Nephron progenitor cell (in vitro differentiated cells): ENCODE data around the gene CTNNA3.

ENCODE experiments used
- DNase-seq: peaks from one replicate; pipeline ENCODE4 v3.0.0; 2021
- H3K27ac Mint-ChIP-seq: 2 replicates; pipeline ENCODE4 v1.8.0; 2021; ENCODE audit warnings: mild to moderate bottlenecking, moderate library complexity, mixed read lengths
- H3K27me3 Mint-ChIP-seq: 2 replicates; pipeline ENCODE4 v1.8.0; 2021; ENCODE audit warnings: mild to moderate bottlenecking, low read depth, mixed read lengths; ENCODE audit not compliant: poor library complexity
- H3K36me3 Mint-ChIP-seq: 2 replicates; pipeline ENCODE4 v1.8.0; 2021; ENCODE audit warnings: low read depth, mixed read lengths
- H3K4me1 Mint-ChIP-seq: 2 replicates; pipeline ENCODE4 v1.8.0; 2021; ENCODE audit warnings: mixed read lengths
- H3K4me3 Mint-ChIP-seq: 2 replicates; pipeline ENCODE4 v1.8.0; 2021; ENCODE audit warnings: mild to moderate bottlenecking, moderate library complexity, mixed read lengths
- H3K9me3 Mint-ChIP-seq: 2 replicates; pipeline ENCODE4 v1.8.0; 2021; ENCODE audit warnings: mild to moderate bottlenecking, moderate library complexity, mixed read lengths
- TF ChIP-seq, protein P1 (sequence below): fragments of 200-600 bp; sonication (generic); IDR thresholded peaks from 2 replicates; pipeline ENCODE4 v1.5.0; 2021; ENCODE audit warnings: antibody characterized with exemption

Gene CTNNA3

GRCh38 chr10:66929375-66929774 is 766.6 kb downstream of the CTNNA3 start:
- no peaks in the 10 kb centered on the region for H3K9me3 Mint-ChIP-seq
- H3K27ac Mint-ChIP-seq, result no peak overlapping the region
- TF ChIP-seq, protein P1, sequence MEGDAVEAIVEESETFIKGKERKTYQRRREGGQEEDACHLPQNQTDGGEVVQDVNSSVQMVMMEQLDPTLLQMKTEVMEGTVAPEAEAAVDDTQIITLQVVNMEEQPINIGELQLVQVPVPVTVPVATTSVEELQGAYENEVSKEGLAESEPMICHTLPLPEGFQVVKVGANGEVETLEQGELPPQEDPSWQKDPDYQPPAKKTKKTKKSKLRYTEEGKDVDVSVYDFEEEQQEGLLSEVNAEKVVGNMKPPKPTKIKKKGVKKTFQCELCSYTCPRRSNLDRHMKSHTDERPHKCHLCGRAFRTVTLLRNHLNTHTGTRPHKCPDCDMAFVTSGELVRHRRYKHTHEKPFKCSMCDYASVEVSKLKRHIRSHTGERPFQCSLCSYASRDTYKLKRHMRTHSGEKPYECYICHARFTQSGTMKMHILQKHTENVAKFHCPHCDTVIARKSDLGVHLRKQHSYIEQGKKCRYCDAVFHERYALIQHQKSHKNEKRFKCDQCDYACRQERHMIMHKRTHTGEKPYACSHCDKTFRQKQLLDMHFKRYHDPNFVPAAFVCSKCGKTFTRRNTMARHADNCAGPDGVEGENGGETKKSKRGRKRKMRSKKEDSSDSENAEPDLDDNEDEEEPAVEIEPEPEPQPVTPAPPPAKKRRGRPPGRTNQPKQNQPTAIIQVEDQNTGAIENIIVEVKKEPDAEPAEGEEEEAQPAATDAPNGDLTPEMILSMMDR, result no peak
- H3K4me1 Mint-ChIP-seq, result peaks cover 30% of the 10 kb centered on the region
- H3K4me3 Mint-ChIP-seq, result no peak overlapping the region
- no peak for DNase-seq
- peaks cover 58% of the 10 kb centered on the region for H3K27me3 Mint-ChIP-seq
- H3K36me3 Mint-ChIP-seq, result no peaks in the 10 kb centered on the region

- no peaks in the 10 kb centered on the region for H3K9me3 Mint-ChIP-seq
- H3K4me1 Mint-ChIP-seq, result peaks cover 30% of the 10 kb centered on the region
- H3K36me3 Mint-ChIP-seq, result no peaks in the 10 kb centered on the region
- peaks cover 52% of the 10 kb centered on the region for H3K27me3 Mint-ChIP-seq
- no peak for DNase-seq
- TF ChIP-seq, protein P1, result no peak
- peak overlapping the region; percentile 80 for H3K4me3 Mint-ChIP-seq
- H3K27ac Mint-ChIP-seq, result no peak overlapping the region
Observed at GRCh38 chr10:66928776-66929175, 767.2 kb downstream of the CTNNA3 start.

GRCh38 chr10:66927971-66928770 is 767.8 kb downstream of the CTNNA3 start:
- H3K4me3 Mint-ChIP-seq, result peak overlapping the region; percentile 80
- H3K27ac Mint-ChIP-seq, result no peak overlapping the region
- DNase-seq, result peak; percentile 30

DNA sequence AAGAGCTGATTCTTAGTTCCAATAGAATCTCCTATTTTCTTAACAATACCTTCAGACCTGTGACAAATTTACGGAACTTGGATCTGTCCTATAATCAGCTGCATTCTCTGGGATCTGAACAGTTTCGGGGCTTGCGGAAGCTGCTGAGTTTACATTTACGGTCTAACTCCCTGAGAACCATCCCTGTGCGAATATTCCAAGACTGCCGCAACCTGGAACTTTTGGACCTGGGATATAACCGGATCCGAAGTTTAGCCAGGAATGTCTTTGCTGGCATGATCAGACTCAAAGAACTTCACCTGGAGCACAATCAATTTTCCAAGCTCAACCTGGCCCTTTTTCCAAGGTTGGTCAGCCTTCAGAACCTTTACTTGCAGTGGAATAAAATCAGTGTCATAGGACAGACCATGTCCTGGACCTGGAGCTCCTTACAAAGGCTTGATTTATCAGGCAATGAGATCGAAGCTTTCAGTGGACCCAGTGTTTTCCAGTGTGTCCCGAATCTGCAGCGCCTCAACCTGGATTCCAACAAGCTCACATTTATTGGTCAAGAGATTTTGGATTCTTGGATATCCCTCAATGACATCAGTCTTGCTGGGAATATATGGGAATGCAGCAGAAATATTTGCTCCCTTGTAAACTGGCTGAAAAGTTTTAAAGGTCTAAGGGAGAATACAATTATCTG is 768.6 kb downstream of the CTNNA3 start:
- Mint-ChIP-seq H3K4me3 (peak overlapping the region; percentile 80), H3K27ac (no peak overlapping the region), H3K4me1 (peaks cover 30% of the 10 kb centered on the region), H3K27me3 (peaks cover 50% of the 10 kb centered on the region), H3K9me3 (no peaks in the 10 kb centered on the region), H3K36me3 (no peaks in the 10 kb centered on the region)
- TF ChIP-seq, protein P1, result no peak
- DNase-seq, result no peak

More at GRCh38 chr10:66927971-66928770, 767.8 kb downstream of the CTNNA3 start:
- H3K9me3 Mint-ChIP-seq, result no peaks in the 10 kb centered on the region
- TF ChIP-seq, protein P1, result no peak
- H3K27me3 Mint-ChIP-seq, result peaks cover 50% of the 10 kb centered on the region
- no peaks in the 10 kb centered on the region for H3K36me3 Mint-ChIP-seq
- H3K4me1 Mint-ChIP-seq, result peaks cover 30% of the 10 kb centered on the region

DNA sequence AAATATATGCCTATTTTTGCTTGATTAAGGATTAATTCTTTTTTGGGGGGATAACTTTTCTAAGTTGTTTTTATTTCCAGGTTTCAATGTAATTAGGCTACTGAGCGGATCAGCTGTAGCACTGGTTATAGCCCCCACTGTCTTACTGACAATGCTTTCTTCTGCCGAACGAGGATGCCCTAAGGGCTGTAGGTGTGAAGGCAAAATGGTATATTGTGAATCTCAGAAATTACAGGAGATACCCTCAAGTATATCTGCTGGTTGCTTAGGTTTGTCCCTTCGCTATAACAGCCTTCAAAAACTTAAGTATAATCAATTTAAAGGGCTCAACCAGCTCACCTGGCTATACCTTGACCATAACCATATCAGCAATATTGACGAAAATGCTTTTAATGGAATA is 769.2 kb downstream of the CTNNA3 start:
- H3K36me3 Mint-ChIP-seq, result no peaks in the 10 kb centered on the region
- no peak overlapping the region for H3K27ac Mint-ChIP-seq
- TF ChIP-seq, protein P1, result no peak
- H3K4me1 Mint-ChIP-seq, result peaks cover 26% of the 10 kb centered on the region
- no peaks in the 10 kb centered on the region for H3K9me3 Mint-ChIP-seq
- H3K4me3 Mint-ChIP-seq, result no peak overlapping the region
- peaks cover 50% of the 10 kb centered on the region for H3K27me3 Mint-ChIP-seq
- no peak for DNase-seq
